GM12872 (cell line): ENCODE data around the gene CSF1R.
A peak's percentile ranks its signal among the peaks of the same experiment; 100 is the strongest.

Experiments
- CTCF ChIP-seq: IDR thresholded peaks from 3 replicates; pipeline ENCODE4 v1.5.1; 2011; ENCODE audit warnings: low read depth, mild to moderate bottlenecking, low read length, moderate library complexity; ENCODE audit not compliant: insufficient read depth

The CSF1R gene

GRCh38 chr5:150054569-150054968, 31.8 kb downstream of the CSF1R start:
- TF ChIP-seq CTCF = no peak

GRCh38 chr5:150053713-150054392, 32.5 kb downstream of the CSF1R start:
- TF ChIP-seq CTCF = no peak

- no peak for TF ChIP-seq CTCF
Measured at GRCh38 chr5:150052956-150053712, 33.2 kb downstream of the CSF1R start.

GRCh38 chr5:150052226-150052955, 34.0 kb downstream of the CSF1R start:
- no peak for TF ChIP-seq CTCF

GRCh38 chr5:150051657-150052195, 34.6 kb downstream of the CSF1R start:
- no peak for TF ChIP-seq CTCF

- TF ChIP-seq CTCF = no peak
Measured at GRCh38 chr5:150046031-150046430, 40.3 kb downstream of the CSF1R start.

GRCh38 chr5:150045549-150045948, 40.8 kb downstream of the CSF1R start:
- peak; percentile 41; the same call in 2 of the 3 replicates for TF ChIP-seq CTCF
